ENCODE measurements around the gene FNIP2.

GRCh38 chr4:158798062-158798461 lies 29.2 kb downstream of the FNIP2 start:
- TF ChIP-seq ZNF274 (IDR thresholded peaks at IDR 0.05; ENCODE audit: low read depth, low read length) (no peak), YY1 (IDR thresholded peaks at IDR 0.05; ENCODE audit: insufficient read depth, insufficient read length) (no peak)
